Tibial nerve (tissue), 4 donors: ENCODE measurements around the gene NR1D1.
"Not testable (repeated sequence)": the region's sequence is repeated elsewhere in the genome, so short reads cannot be mapped to it uniquely, and the experiment has no call there.

Experiments
- CTCF ChIP-seq, 5 experiments: fragments of 200-600 bp in 3 of 5; fragments of 450-650 bp in 2 of 5; sonication (generic) in 3 of 5; IDR thresholded peaks; one replicate each; pipeline ENCODE4 v1.5.1; 2016 to 2019; ENCODE audit warnings: antibody characterized with exemption in 5 of 5, mild to moderate bottlenecking in 3 of 5, moderate library complexity in 2 of 5
- EP300 ChIP-seq, 2 donors: sonication (generic); formaldehyde crosslinking; IDR thresholded peaks; one replicate each; pipeline ENCODE4 v1.6.1; 2017; ENCODE audit warnings: antibody characterized with exemption in 2 of 2, mild to moderate bottlenecking in 1 of 2
- POLR2A ChIP-seq, 2 donors: fragments of 450-650 bp; IDR thresholded peaks; one replicate each; pipeline ENCODE4 v1.6.1; 2017; ENCODE audit warnings: antibody characterized with exemption in 2 of 2, mild to moderate bottlenecking in 2 of 2, moderate library complexity in 2 of 2

DNA sequence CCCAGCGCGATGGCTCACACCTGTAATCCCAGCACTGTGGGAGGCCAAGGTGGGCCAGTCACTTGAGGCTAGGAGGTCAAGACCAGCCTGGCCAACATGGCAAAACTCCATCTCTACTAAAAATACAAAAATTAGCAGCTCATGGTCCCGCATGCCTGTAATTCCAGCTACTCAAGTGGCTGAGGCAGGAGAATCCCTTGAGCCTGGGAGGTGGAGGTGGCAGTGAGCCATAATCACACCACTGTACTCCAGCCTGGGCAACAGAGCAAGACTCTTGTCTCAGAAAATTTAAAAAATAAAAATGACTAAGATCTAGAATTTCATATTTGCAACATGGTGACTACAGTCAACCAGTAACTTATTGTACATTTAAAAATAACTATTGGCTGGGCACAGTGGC lies 42.8 kb upstream of the NR1D1 start:
- TF ChIP-seq CTCF, POLR2A, EP300 (IDR thresholded peaks at IDR 0.05): not testable (repeated sequence)
